ENCODE data around the gene KDM3B.

GRCh38 chr5:138458856-138459255, 106.4 kb downstream of the KDM3B start:
- TF ChIP-seq CTCF (conservative IDR thresholded peaks at IDR 0.05; ENCODE audit: low read length) (no peak), EZH2phosphoT487 (IDR thresholded peaks at IDR 0.05; ENCODE audit: borderline replicate concordance) (no peak)
